Measurements from ENCODE around the gene GUK1.

DNA sequence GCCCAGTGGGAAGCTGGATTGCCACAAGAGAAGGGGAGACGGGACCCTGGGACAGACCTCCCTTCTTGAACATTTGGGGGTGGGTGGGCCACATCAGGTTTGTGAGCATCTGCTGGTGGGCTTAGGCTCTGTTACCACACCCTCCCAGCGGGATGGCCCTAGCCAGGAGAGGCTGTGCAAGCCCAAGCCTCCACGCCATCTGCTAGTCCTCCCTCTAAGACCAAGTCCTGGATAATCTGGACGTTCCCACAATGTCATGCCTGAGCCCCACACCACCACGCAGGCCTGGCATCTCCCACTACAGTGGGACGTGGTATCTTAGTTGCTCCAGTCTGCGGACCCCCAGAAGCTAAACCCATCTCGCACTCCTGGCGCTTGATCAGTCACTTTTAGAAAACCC, 21.8 kb downstream of the GUK1 start:
- TF ChIP-seq EP300 (IDR thresholded peaks at IDR 0.05), result no peak
- TF ChIP-seq, protein P1, sequence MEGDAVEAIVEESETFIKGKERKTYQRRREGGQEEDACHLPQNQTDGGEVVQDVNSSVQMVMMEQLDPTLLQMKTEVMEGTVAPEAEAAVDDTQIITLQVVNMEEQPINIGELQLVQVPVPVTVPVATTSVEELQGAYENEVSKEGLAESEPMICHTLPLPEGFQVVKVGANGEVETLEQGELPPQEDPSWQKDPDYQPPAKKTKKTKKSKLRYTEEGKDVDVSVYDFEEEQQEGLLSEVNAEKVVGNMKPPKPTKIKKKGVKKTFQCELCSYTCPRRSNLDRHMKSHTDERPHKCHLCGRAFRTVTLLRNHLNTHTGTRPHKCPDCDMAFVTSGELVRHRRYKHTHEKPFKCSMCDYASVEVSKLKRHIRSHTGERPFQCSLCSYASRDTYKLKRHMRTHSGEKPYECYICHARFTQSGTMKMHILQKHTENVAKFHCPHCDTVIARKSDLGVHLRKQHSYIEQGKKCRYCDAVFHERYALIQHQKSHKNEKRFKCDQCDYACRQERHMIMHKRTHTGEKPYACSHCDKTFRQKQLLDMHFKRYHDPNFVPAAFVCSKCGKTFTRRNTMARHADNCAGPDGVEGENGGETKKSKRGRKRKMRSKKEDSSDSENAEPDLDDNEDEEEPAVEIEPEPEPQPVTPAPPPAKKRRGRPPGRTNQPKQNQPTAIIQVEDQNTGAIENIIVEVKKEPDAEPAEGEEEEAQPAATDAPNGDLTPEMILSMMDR (IDR thresholded peaks at IDR 0.05), result no peak

Data from esophagus muscularis mucosa (tissue), 3 donors.